T-helper 1 cell treated with Interleukin-12 subunit alpha and Interleukin-12 subunit beta and Interleukin-4 antibody, amounts not matched to agents 30 ng/mL and 1 ng/mL, for 36 hours (primary cell): ENCODE data around the gene MZB1. TPM values are rescaled to one million over a fixed set of nuclear protein-coding genes. Genes with fewer than 3 reads are reported as not detected.
"Not testable (repeated sequence)": the region's sequence is repeated elsewhere in the genome, so short reads cannot be mapped to it uniquely, and the experiment has no call there.

ENCODE experiments used
- intact Hi-C: fragments of 100-400 bp; cut with micrococcal nuclease; formaldehyde crosslinking; loops from one replicate; pipeline ENCODE4 v1.15.1; 2024
- total RNA-seq: library from RNA; stranded (reverse); gene quantifications from 2 replicates; pipeline ENCODE4 v1.2.3, GENCODE V29; 2022

MZB1 gene
- total RNA-seq, 1 donor from 2014 or later = 83.7 TPM

GRCh38 chr5:139410993-139411828, 21.5 kb upstream of the MZB1 start:
- intact Hi-C loops = no loop called here

DNA sequence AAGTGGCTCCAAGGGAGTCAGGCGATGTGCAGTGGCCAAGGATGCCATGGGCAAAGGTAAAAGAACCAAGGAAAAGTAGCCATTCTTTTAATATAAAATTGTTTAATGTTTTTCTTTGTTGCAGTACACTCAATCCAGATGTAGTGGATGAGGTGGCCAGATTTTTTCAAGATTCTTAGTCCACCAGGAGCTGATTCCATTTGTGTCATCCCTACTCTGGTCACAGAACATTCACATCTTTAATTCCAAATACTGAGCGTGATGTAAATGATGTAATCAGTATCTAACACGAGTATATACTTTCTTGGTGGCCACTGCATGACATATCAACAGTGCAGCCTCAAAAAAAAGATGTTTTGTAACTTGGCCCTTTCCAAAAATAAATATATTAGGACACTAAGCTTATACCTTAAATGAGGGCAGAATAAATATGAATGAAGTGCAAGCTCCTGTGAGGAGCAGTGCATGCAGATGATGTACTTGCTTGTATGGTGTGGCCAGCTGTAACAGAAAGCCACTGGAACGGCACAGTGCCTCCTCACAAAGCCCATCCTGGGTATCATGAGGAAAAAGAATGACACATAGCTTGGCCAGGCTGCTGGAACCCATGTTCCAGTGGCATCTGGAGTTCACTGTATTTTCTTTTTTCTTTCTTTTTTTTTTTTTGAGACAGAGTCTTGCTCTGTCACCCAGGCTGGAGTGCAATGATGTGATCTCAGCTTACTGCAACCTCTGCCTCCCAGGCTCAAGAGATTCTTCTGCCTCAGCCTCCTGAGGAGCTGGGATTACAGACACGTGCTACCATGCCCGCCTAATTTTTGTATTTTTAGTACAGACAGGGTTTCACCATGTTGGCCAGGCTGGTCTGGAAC, 20.6 kb upstream of the MZB1 start:
- intact Hi-C loops = no loop called here

DNA sequence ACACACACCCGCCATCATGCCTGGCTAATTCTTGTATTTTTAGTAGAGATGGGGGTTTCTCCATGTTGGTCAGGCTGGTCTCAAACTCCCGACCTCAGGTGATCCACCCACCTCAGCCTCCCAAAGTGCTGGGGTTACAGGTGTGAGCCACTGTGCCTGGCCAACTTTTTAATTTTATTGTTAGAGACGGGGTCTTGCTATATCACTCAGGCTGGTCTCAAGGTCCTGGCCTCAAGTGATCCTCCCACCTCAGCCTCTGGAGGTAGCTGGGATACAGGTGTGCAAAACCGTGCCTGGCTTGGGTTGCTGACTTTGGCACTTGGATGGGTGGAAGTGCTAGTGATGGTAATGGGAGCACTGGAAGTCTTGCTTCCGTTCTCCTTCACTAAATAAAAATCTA, 19.4 kb upstream of the MZB1 start:
- intact Hi-C loops = not testable (repeated sequence)

DNA sequence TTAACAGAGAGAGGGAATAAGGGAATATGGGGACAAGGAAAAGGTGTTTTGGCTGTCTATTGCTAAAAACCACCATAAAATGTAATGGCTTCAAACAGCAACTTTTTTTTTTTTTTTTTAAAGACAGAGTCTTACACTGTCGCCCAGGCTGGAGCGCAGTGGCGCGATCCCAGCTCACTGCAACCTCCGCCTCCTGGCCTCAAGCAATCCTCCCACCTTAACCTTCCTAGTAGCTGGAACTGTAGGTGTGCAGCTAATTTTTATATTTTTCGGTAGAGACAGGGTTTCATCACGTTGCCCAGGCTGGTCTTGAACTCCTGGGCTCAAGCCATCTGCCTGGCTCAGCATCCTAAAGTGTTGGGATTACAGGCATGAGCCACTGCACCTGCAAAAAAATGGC, 18.5 kb upstream of the MZB1 start:
- intact Hi-C loops = no loop called here

DNA sequence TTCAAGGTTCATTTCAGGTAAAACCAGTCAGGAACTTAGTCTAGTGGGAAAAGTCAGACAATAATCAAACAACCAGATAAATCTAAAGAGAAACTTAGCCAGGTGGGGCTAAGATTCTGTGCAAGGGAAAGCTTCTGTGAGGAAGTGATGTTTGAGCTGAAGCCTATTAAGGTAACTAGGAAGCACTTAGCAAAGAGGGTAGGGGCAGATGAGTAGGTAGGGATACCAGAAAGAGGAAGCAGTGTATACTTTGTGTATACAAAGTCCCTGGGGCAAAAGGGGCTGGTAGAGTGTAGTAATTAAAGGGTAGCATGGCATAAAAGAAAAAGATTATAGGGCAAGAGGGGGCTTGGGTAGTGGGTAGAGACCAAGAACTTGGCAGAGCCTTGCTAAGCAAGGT, 17.8 kb upstream of the MZB1 start:
- intact Hi-C loops = no loop called here

DNA sequence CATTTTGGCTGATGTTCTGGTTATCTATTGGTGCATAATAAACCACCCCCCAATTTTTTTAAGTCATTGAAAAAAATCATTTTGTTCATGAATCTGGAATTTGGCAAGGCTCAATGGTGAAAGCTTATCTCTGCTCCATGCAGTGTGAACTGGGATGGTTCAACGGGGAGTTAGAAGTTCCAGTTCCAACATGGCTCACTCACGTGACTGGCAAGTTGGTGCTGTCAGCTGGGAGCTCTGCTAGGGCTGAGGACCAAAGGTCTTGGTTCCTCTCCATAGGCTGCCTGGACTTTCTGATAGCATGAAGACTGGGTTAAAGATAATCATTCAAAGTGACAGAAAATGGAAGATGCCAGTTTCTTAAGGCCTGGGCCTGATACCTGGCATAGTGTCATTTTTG, 17.2 kb upstream of the MZB1 start:
- intact Hi-C loops = no loop called here

DNA sequence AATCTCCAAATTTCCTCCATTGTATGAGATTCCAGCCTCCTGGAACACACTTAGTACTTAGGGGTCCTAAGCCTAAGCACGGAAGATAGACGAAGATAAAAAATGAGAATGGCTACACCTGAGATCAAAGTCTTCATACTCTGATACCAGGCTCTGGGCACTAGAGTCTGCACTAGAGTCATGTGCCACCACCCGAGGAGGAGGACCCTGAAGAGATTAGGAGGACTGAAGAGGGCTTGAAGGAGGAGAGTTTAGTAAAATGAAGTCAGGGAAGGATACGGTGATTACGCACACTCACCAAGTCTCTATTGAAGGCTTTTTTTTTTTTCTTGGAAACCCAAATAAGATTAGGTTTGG, 14.7 kb upstream of the MZB1 start:
- intact Hi-C loops = loop anchor here (1.0 to 5.0 kb wide), 17 partner anchors 10 to 1227 kb away; partner anchors contain the start of genes APBB3, BRD8, DNAJC18 and ETF1

GRCh38 chr5:139403787-139404483, 14.2 kb upstream of the MZB1 start, which contains the start of gene SPATA24:
Gene SPATA24, minus strand, starts transcription at chr5:139404089. Its CDS starts 29 bp downstream, at chr5:139404060.
- intact Hi-C loops = loop anchor here (1.0 to 5.0 kb wide), 17 partner anchors 10 to 1227 kb away; partner anchors contain the start of genes APBB3, BRD8, DNAJC18 and ETF1

GRCh38 chr5:139403418-139403786, 13.7 kb upstream of the MZB1 start:
- intact Hi-C loops = loop anchor here (5.0 kb wide), 4 partner anchors 234 to 1226 kb away; partner anchors contain the start of genes BRD8, FAM53C and KIF20A

DNA sequence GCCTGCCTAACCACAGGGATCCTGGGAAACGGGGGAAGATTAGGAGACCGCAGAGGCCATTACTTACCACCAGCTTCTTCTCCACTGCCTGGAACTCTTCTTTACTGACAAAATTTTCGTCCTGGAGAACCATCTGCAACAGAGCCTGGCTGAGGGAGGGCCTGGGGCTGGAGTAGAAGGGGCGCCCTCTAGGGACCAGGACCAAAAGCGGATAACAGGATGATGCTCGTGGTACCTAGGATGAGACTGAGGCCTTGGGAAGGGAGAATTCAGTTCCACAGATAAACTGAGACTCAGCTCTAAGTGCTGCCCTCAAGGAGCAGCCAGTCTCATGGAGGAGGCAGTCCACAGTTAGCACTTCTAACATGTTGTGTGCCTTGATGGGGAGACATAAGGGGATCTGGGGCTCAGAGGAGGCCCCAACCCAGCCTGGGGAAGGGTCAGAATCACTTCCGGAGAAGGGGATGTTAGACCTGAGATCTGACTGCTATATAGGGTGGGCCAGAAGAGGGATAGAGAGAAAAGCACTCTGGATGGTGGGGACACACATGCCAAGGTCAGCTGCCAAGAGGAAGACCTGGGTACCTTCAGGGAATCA, 12.9 kb upstream of the MZB1 start:
- intact Hi-C loops = loop anchor here (5.0 kb wide), 4 partner anchors 235 to 1225 kb away; partner anchors contain the start of genes BRD8, FAM53C and KIF20A

DNA sequence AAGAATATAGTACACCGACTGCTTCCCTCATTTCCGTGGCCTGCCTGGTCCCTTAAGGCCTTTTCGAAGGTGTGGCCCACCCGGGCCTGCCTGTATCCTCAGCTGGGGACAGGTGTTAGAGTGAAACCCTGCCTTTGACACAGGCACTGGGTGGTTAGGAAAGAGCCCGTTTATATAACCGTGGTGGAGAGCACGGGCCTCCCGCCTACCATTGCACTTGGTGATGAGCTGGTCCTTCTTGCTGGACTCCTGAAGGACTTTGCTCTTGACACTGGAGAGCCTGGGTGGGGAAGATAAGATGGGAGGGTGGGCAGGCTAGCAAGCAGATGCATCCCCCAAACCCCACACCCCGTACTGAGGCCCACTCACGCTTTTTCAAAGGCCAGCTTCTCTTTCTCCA, 11.8 kb upstream of the MZB1 start:
- intact Hi-C loops = loop anchor here (5.0 kb wide), 4 partner anchors 236 to 1224 kb away; partner anchors contain the start of genes BRD8, FAM53C and KIF20A

DNA sequence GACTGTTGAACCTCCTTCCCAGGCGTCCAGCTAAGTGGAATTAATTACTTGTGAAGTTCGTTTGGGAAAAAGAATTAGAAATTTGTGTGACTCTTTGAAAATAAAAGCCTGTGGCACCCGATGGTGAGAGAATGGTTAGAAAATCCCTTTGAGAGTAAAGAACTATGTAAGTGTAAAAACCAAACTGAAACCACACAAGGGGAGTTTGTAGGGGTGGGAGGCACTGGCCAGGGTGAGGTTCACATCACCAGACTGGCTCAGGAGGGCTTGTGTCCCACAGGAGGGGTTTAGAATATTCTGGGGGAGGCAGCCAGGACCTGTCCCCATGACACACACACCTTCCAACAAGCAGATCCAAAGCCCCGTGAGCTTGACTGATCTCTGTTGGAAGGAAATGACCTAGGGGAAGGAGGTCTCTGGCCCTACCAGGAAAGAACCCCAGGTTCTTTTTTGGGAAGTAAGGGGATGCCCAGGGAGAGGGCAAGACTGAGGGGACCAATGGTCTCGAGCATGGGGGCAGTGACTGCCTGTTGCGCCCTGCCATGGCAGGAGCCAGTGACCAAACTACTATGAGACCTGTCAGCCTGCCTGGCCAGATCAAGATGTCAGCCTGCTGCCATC, 9.9 kb upstream of the MZB1 start:
- intact Hi-C loops = loop anchor here (5.0 kb wide), 4 partner anchors 238 to 1222 kb away; partner anchors contain the start of genes BRD8, FAM53C and KIF20A

- intact Hi-C loops = no loop called here
Measured at GRCh38 chr5:139397921-139398320, 8.2 kb upstream of the MZB1 start.

- intact Hi-C loops = no loop called here
Measured at GRCh38 chr5:139396691-139397090, 7.0 kb upstream of the MZB1 start.

GRCh38 chr5:139395844-139396640, 6.3 kb upstream of the MZB1 start:
- intact Hi-C loops = no loop called here

DNA sequence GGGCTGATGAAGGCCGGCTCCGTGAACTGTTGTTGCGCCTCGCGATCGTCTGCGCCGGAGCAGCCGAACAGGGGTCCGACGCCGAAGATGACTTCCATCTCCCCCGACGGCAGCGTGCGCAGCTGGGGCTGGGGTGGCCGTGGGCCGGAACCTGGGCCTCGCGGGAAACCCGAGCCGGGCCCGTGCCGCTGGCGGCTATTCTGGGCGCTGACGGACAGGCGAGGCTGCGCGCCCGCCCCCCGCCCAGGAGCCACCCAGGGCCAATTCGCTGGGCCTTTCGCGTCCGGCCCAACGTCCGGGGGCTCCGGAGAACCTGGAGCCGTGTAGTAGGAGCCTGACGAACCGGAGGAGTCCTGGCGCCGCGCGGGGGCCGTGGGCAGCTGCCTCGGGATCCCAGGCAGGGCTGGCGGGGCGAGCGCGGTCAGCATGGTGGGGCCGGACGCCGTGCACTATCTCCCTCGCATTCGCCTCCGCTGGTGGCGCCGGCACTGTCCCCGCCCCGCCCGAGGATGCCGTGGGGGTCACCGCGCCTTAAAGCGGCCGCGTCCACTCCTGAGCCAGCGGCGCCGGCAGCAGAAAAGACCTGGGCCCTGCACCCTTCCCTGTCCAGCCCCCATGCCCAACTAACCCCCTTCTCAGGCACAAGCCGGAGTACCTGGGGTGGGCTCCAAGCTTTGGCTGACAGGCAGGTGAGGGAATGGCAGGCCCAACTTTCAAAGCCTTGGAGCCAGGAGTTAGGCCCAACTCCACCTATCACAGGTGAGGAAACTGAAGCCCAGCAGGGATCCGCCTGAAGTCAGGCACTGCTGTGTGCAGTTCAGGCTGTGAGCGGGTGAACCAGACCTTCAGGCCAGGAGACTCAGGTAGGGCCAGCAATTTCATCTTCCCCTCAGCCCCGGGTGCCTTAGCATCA, 5.2 kb upstream of the MZB1 start, which contains the start of gene PROB1:
TSS of gene PROB1 (minus strand) at position 451 of the 913 bp plus-strand sequence. CDS start at position 428, 23 bp downstream.
- intact Hi-C loops = loop anchor here (5.0 kb wide), 3 partner anchors 568 to 1643 kb away; partner anchors contain the start of genes EGR1 and HNRNPA0

GRCh38 chr5:139394123-139394653, 4.5 kb upstream of the MZB1 start:
- intact Hi-C loops = loop anchor here (5.0 kb wide), 3 partner anchors 567 to 1642 kb away; partner anchors contain the start of genes EGR1 and HNRNPA0
